ENCODE data around the gene URGCP. TPM values are rescaled to one million over a fixed set of nuclear protein-coding genes. Genes with fewer than 3 reads are reported as not detected.
A peak's percentile ranks its signal among the peaks of the same experiment; 100 is the strongest.

URGCP gene
- total RNA-seq, 1 experiment from 2014 or later = 30.7 TPM

DNA sequence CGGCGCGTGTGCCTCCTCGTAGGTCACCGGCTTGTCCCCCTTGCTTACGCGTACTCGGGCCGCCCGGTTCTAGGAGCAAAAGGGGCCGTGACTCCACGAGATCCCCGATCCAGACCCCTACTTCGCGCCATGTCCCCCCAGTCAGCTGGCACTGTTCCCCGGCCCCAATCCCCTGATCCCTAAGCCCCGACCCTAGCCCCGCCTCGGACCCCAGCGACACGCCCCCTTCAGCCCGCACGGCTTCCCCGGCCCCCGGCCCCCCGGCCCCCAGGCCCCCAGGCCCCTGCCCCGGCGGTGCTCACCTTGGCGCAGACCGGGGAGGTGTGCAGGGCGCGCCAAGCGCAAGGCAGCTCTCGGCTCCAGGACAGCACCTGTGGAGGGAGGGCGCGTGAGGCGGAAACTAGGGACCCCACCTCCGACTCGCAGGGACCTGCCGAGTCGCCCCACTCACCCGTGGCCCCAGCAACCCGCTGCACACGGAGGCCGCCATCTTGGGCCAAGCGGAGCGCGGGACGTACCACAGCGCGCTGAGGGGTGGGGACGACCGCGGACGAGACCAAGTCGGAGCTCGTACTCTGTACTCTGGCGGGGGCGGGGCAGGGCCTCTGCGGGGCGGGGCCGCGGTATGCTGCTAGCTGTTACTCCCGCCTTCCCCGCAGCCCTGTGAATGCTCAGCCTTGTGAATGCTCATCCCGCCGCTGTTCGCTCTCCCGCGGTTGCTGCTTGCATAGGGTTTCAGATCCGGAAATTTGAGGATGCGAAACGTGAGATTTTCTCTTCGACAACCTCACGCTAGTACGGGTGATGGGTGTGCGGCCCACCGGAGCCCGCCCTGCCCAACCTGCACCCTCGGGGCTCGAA lies 37.2 kb downstream of the URGCP start, which contains the start of gene MRPS24:
Gene MRPS24, minus strand, starts transcription at position 512 of the 861 bp plus-strand sequence. Its CDS starts 22 bp downstream, at position 490.
- H3K4ac ChIP-seq (ENCODE audit: low read depth, low read length) = no peak within 1 kb of the TSS
- no peak within 1 kb of the TSS for H4K5ac ChIP-seq (ENCODE audit: insufficient read length, low read depth, low read length)
- H2BK12ac ChIP-seq (ENCODE audit: insufficient read length, low read depth, low read length) = no peak within 1 kb of the TSS
- DNase-seq = peak; percentile 96
- peak within 1 kb of the TSS; percentile 29 for H3K4me2 ChIP-seq (ENCODE audit: insufficient read depth, insufficient read length, low read length)
- Mint-ChIP-seq H3K4me3 (peak within 1 kb of the TSS; percentile 91 to 92), H3K4me1 (peaks cover 37 to 41% of the 10 kb centered on the region in 2 experiments), H3K27ac (peak within 1 kb of the TSS; percentile 56 to 91 (median 77); a peak in 4 of 7 replicates), H3K9me3 (no peaks in the 10 kb centered on the region; a peak in 1 of 5 replicates), H3K36me3 (ENCODE audit: insufficient read depth in 1 of 3, low read depth in 3 of 3) (peaks cover 19 to 26% (median 25%) of the 10 kb centered on the region in 3 experiments), H3K27me3 (ENCODE audit: low read depth) (peaks cover 5% of the 10 kb centered on the region; the same call in 1 of the 2 replicates)
- H3K79me2 ChIP-seq (ENCODE audit: insufficient read depth, low read length) = no peaks in the 10 kb centered on the region
- no peak within 1 kb of the TSS for H3T11ph ChIP-seq (ENCODE audit: low read length)
- whole genome bisulfite sequencing (ENCODE audit: extremely low coverage, insufficient read length, low lambda C conversion rate) = no CpG with 5 or more reads among the region's 81 CpGs
- TF ChIP-seq, protein P1, sequence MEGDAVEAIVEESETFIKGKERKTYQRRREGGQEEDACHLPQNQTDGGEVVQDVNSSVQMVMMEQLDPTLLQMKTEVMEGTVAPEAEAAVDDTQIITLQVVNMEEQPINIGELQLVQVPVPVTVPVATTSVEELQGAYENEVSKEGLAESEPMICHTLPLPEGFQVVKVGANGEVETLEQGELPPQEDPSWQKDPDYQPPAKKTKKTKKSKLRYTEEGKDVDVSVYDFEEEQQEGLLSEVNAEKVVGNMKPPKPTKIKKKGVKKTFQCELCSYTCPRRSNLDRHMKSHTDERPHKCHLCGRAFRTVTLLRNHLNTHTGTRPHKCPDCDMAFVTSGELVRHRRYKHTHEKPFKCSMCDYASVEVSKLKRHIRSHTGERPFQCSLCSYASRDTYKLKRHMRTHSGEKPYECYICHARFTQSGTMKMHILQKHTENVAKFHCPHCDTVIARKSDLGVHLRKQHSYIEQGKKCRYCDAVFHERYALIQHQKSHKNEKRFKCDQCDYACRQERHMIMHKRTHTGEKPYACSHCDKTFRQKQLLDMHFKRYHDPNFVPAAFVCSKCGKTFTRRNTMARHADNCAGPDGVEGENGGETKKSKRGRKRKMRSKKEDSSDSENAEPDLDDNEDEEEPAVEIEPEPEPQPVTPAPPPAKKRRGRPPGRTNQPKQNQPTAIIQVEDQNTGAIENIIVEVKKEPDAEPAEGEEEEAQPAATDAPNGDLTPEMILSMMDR (conservative IDR thresholded peaks at IDR 0.05) = no peak
- no peak within 1 kb of the TSS for H2AFZ ChIP-seq (ENCODE audit: low read length)
- 0 out of 2 replicates have a peak, but pooled peaks cover 2% of the 10 kb centered on the region for H3K27me3 ChIP-seq (ENCODE audit: insufficient read depth, low read length)
- no peak within 1 kb of the TSS for H2AK5ac ChIP-seq (ENCODE audit: insufficient read length, low read length)
- no peak within 1 kb of the TSS for H4K8ac ChIP-seq (replicated peaks; ENCODE audit: insufficient read length, low read depth, low read length)
- H3K79me1 ChIP-seq (ENCODE audit: insufficient read depth, low read depth, low read length, poor library complexity, severe bottlenecking) = no peaks in the 10 kb centered on the region
- no peaks in the 10 kb centered on the region for H3K9me3 ChIP-seq (ENCODE audit: control insufficient read depth, low read depth, low read length)
- no peak within 1 kb of the TSS for H3K23ac ChIP-seq (ENCODE audit: insufficient read length, low read depth, low read length)
- H2BK20ac ChIP-seq (ENCODE audit: low read depth, low read length, poor library complexity, severe bottlenecking) = no peak within 1 kb of the TSS
- no peaks in the 10 kb centered on the region for H4K20me1 ChIP-seq (ENCODE audit: control insufficient read depth, insufficient read depth, insufficient read length)
- H2BK5ac ChIP-seq (ENCODE audit: insufficient read length, low read length) = no peak within 1 kb of the TSS
- H2BK120ac ChIP-seq (ENCODE audit: low read depth, low read length, poor library complexity, severe bottlenecking) = no peak within 1 kb of the TSS
- H3K14ac ChIP-seq (ENCODE audit: insufficient read depth, low read length) = peak within 1 kb of the TSS; percentile 94; the same call in 1 of the 2 replicates
- no peak within 1 kb of the TSS for H4K91ac ChIP-seq (ENCODE audit: insufficient read length, low read depth, low read length)
- no peak within 1 kb of the TSS for H3K56ac ChIP-seq (ENCODE audit: insufficient read length, low read depth, low read length)
- H3K23me2 ChIP-seq (ENCODE audit: insufficient read length, low read depth, low read length, poor library complexity, severe bottlenecking) = peaks cover 6% of the 10 kb centered on the region
- H3K27ac ChIP-seq (ENCODE audit: insufficient read length, low read depth, low read length) = no peak within 1 kb of the TSS
- H3K9ac ChIP-seq (ENCODE audit: extremely low read depth, insufficient read length, low read length) = peak within 1 kb of the TSS; percentile 81
- H3K18ac ChIP-seq (ENCODE audit: insufficient read length, low read depth, low read length) = peak within 1 kb of the TSS; percentile 88
- peaks cover 3% of the 10 kb centered on the region; the same call in 1 of the 2 replicates for H3K4me1 ChIP-seq (ENCODE audit: insufficient read depth, low read length)
- no peak within 1 kb of the TSS for H2BK15ac ChIP-seq (ENCODE audit: low read depth, low read length)

Data from H9 (cell line).